GM19395 (cell line): ENCODE results near the gene ANGPTL2.
"Not testable (repeated sequence)": the region's sequence is repeated elsewhere in the genome, so short reads cannot be mapped to it uniquely, and the experiment has no call there.

Experiments used
- ATAC-seq: cut with Tn5 transposase; IDR thresholded peaks from one replicate; pipeline ENCODE4 v1.9.1; 2021; ENCODE audit warnings: mild to moderate bottlenecking, moderate library complexity; ENCODE audit not compliant: unreplicated experiment

ANGPTL2 gene

GRCh38 chr9:127122176-127123063 lies at the start of gene ANGPTL2:
Gene ANGPTL2, minus strand, starts transcription at chr9:127122635. Its CDS starts 13,904 bp downstream, at chr9:127108731.
- no peak for ATAC-seq

- not testable (repeated sequence) for ATAC-seq
Measured at GRCh38 chr9:127171348-127171747, 48.9 kb upstream of the ANGPTL2 start.

- no peak for ATAC-seq
Measured at GRCh38 chr9:127170652-127171051, 48.2 kb upstream of the ANGPTL2 start.

- no peak for ATAC-seq
Measured at GRCh38 chr9:127170103-127170502, 47.7 kb upstream of the ANGPTL2 start.

DNA sequence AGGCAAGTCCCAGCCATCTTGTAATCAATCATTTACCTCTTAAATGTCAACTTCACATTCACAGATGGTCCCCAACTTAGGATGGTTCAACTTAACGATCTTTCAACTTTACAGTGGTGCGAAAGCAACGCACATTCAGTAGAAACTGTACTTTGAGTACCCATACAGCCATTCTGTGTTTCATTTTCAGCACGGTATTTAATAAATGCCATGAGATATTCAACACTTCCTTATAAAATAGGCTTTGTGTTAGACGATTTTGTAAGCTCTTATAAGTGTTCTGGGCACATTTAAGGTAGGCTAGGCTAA lies 47.1 kb upstream of the ANGPTL2 start:
- ATAC-seq, result no peak

- ATAC-seq, result no peak
Measured at GRCh38 chr9:127168756-127169574, 46.5 kb upstream of the ANGPTL2 start.

DNA sequence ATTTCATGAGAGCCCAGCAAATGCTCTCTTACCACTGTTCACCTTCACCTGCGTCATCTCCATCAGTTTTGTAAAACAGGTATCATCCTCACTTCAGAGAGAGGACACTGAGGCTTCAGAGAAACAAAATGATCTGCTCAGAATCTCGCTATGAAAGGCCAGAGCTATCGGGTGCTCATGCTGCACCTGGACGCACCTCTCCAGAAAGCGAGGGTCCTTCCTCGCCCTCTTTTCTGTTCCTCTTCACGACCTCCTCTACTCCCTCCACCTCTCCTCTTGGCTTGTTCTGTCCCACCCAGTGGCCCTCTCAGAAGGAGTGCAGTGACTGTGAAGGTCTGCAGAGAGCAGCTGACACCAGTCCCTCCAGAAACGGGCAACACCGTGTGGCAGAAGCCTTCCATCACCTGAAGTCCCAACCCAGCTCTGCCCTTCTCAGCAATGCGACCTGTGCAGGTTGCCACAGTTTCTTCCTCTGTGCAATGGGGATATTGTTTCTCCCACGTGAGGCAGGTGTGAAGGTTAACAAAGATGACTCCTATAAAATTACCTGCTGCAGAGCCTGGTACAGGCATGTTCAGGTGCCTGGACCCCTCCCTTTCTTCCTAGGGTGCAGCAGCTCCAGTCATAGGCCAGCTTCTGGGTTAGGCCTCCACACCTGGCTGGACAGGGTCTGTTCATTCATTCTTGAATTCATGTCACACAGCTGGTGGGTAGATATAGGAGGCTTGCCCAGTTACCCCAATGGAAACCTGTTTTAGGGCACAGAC lies 45.3 kb upstream of the ANGPTL2 start:
- ATAC-seq, result no peak

- peak; percentile 72 for ATAC-seq
Measured at GRCh38 chr9:127166651-127167524, 44.5 kb upstream of the ANGPTL2 start.

DNA sequence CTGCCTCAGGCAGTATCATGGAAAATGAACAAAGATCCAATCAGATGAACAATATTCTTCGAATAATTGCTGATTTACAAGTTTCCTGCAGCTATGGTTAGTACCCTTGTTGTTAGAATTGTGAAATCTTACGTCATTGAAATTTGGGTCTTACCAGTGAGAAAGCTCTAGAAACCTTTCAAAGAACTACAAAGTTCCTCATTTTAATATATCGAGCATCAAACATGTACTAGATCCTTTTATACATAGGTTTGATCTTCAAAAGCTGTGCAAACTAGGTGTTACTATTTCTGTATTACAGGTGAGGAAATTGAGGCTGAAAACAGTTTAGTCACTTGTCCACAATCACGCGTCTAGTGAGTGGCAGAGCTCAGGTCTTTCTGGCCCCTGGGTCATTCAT lies 43.7 kb upstream of the ANGPTL2 start:
- peak; percentile 4 for ATAC-seq

DNA sequence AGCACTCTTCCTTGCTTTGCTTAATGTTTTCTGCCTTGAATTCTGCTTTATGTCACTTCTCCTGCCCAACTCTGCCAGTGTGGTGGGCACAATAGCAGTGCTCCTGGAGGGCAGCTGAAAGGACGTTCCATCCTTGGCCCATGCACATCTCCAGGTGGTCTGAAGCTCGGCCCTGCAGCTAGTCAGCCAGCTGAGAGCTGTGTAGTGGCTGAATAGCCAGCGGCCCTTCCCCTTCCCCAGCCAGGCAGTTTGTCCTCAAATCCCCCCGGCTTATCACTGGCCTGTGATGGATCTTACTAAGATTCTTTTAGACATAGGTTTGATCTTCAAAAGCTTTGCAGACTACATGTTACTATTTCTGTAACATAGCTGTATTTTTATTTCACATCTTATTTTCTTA lies 42.7 kb upstream of the ANGPTL2 start:
- no peak for ATAC-seq

DNA sequence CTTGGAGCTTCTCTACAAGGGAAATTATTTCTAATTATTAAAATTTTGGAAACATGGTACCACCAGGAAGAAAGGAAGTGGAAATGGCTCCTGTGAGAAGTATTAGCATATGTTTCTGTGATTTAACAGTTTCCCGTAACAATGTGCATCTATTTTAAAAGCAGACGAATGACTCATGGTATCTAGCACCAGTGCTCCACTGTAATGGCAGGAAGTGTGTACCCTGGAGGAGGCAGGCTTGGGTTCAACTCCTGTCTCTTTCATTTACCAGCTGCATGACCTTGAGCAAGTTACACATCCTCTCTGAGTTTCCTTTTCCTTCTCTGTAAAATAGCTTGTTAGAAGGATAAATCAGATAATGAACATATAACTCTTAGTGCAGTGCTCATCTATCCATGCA lies 41.0 kb upstream of the ANGPTL2 start:
- no peak for ATAC-seq

GRCh38 chr9:127162864-127163365 lies 40.5 kb upstream of the ANGPTL2 start:
- no peak for ATAC-seq

DNA sequence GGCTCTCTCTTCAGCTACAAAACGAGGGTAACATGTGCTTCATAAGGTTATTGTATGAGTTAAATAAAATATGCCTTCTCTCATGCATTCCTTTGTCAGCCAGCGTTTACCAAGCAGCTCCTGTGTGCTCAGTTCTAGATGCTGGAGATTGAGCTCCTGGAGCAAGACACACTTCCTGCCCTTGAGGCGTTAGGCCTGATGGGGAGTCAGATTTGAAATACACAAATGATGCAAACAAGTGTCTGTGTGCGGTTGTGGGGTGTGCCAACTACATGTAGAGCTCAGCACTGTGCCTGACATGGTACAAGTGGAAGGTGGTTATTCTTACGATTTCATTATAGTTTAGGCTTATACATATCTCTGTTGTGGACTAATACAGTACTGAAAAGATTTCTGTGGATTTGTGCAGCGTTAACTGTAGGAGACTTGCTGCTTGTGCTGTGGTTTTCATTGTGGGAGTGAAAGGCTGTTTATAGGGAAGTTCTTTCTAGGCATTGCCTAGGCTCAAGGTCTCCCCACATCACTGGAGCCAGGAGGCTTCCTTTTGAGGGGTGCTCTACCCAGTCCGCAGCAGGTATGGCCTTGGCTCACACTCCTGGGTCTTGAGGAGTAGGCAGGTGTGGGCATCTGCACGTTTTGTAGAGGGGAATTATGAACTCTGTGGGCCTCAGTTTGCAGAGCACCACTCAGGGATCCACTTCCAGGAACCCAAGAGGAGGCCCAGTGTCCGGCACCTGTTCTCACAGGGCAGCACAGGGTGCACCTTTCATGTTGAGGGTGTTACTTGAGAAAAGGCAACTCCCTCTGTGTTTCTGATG lies 39.8 kb upstream of the ANGPTL2 start:
- ATAC-seq, result no peak

DNA sequence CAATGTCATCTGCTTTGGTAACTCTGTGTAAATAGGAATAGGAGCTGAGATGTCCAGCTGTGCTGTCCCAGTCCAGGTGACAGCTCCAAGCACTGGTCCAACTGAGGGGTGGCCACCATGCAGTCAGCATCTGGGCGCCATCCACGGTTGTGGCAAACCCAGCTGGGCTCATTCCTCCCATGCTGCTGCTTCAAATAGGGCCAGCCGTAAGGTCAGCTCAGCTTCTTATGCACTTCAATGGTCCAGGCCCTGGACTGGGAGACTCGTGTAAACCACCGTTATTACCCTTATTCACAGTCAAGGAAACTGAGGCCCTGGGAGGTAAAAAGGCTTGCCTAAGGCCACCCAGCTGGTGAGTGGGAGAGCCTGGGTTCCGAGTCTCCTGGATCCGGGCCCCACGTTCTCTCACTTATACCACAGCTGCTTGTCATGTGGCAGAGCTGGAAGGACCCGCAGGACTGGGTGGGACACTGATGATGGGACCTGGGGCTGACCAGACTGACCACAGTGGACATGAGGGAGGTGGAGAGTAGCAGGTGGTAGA lies 38.7 kb upstream of the ANGPTL2 start:
- no peak for ATAC-seq

GRCh38 chr9:127159949-127160610 lies 37.6 kb upstream of the ANGPTL2 start:
- no peak for ATAC-seq

GRCh38 chr9:127159325-127159801 lies 36.9 kb upstream of the ANGPTL2 start:
- no peak for ATAC-seq

GRCh38 chr9:127158786-127159324 lies 36.4 kb upstream of the ANGPTL2 start:
- no peak for ATAC-seq

DNA sequence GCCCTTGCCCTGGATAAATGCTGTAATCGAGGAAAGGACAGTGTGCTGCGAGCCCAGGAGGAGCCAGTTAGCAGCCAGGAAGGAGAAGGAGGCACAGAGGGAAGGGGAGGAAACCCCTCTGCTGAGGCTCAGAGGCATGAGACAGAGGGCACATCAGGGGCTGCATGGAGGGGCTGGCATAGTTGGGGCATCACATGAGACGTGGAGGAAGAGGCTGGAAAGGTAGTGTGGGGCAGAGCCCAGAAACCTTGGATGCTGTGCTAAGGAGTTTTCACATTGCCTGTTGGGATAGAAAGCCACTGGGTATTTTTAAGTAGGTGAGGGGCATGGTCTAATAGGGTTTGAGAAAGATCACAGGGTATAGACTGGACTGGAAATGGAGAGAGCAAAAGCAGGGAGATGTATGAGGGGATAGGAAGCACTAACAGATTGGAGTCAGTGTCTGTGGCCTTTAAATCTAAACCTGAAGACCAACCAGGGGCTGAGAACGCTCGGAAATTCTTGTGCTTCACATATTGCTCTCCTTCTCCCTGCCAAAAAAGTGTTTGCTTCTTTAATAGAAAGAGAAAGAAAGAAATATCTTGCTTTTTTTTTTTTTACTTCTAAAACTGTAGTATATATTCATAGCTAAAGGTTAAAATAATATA lies 33.0 kb upstream of the ANGPTL2 start:
- ATAC-seq, result no peak
